Stimulated activated CD8-positive, alpha-beta memory T cell treated with anti-CD3 and anti-CD28 coated beads, Interleukin-2, amount 100 ng/mL, for 1 hour (primary cell): Measurements from ENCODE around the gene HBG1.

Experiments
- DNase-seq, 2 donors: peaks; one replicate each; pipeline ENCODE4 v3.0.0-alpha.2; 2020; ENCODE audit warnings: low read depth in 2 of 2

HBG1 gene

DNA sequence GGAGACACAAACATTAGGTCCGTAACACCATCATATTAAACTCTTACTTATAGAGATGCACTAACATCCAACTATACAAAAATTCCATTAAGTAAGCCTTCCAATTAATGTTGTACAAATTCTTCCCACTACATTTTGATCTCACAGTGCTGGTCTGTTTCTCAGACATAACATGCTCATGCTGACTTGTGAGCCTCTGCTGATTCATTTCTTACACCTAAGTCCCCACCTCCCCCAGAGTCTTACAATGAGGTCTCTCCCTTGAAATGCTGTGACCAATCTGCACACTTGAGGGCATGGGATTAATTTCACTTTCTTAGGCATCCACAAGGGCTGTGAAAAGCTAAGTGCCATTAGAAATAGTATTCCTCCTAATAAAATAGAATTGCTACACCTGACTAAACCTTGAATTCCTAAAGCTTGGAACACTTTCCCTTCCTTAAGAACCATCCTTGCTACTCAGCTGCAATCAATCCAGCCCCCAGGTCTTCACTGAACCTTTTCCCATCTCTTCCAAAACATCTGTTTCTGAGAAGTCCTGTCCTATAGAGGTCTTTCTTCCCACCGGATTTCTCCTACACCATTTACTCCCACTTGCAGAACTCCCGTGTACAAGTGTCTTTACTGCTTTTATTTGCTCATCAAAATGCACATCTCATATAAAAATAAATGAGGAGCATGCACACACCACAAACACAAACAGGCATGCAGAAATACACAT lies 2.0 kb downstream of the HBG1 start:
- no peak for DNase-seq

GRCh38 chr11:5246772-5247471 lies 2.7 kb downstream of the HBG1 start:
- DNase-seq: no peak

DNA sequence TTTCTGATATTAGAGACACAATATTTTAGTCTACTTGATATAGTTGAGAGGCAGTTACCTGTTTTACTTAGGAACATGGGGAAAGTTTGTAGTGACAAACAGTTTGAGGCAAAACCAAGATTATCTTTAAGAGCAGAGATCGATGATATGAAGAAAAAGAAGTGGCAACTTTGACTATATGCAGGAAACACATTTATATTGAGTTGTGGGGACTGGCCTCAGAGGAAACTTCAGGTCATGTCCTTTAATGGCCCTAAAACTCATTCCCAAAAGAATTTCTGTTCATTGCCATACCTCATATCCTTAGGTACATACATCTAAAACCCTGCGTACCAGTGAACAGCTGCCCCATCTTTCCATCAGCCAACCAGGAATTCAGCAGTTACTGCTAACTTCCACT lies 4.5 kb downstream of the HBG1 start:
- DNase-seq: no peak

DNA sequence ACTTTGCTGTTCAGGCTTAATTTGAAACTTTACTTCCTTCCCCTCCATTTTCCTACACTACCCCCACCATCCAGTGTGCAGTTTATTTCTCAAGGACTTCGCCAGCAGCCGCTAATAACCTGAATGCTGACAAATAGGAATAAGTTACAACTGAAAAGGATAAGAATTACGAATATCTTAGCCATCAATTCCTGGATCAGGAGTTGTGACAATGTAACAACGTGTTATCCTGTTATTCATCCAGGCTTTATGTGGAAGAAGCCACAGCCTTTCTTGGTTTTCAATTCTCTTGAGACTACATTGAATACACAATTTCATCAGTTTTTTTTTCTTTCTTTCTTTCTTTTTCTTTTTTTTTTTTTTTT lies 5.9 kb downstream of the HBG1 start:
- DNase-seq: no peak

- DNase-seq: no peak
Observed at GRCh38 chr11:5242933-5243815, 6.5 kb downstream of the HBG1 start.

GRCh38 chr11:5242208-5242607 lies 7.4 kb downstream of the HBG1 start:
- DNase-seq: no peak

DNA sequence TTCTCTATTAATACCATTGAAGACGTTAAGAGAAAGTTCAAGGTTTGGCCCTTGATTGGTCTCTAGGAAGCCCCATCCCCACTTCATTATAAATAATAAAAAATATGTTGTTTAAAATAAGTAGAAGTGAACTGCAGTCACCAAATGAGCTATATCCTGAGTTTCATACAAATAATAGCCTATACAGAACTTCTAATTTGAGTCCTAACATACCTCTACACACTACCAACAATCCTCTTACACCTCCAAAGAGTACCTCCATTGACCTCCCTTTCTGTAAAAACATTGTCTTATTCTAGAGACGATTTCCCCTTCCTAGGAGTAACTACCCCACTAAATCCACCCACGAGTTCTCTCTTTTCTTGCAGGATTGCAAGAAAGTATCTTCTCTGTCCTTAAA lies 8.2 kb downstream of the HBG1 start:
- no peak for DNase-seq

DNA sequence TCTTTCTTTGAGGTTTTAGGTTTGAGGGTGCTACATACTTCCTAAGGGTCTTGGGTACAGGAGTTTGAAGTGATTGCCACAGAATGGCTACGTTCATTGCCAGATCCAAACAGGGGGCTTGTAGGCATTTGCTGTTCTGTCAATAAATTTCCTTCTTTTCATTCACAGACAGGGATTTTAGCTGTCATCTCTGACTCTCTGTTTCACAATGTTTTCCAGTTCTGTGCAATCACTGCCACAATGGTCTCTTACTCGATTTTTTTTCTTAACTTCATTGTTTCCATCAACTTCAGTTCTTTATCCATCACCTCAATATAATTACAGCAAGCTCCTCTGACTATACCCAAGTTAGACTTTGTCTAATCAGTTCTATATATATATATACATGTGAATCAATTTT lies 9.2 kb downstream of the HBG1 start:
- DNase-seq: no peak

DNA sequence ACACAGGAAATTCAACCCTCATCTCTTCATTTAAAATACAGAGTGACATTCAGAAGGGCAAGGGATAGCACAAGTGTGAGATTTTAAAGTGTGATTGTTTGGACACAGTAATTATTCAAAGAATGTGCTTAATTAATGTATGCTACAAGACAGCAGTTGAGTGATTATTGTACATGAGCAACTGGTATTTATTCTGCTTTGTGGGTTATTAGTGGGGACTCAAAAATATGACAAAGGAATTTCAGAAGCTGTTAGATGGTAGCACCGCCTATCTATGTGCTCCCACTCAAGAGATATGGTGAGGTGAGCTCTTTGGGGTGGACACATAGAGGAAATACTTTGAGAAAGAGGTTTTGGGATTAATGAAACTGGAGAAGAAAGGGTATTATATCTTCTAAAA lies 9.6 kb downstream of the HBG1 start:
- no peak for DNase-seq

GRCh38 chr11:5239046-5239445 lies 10.6 kb downstream of the HBG1 start:
- no peak for DNase-seq

GRCh38 chr11:5238486-5238885 lies 11.2 kb downstream of the HBG1 start:
- DNase-seq: no peak

- DNase-seq: no peak
Observed at GRCh38 chr11:5237420-5237819, 12.2 kb downstream of the HBG1 start.

- no peak for DNase-seq
Observed at GRCh38 chr11:5235364-5236095, 14.1 kb downstream of the HBG1 start.

- no peak for DNase-seq
Observed at GRCh38 chr11:5234381-5234834, 15.2 kb downstream of the HBG1 start, which contains the start of gene HBD. Gene HBD (minus strand): TSS chr11:5234483. CDS start chr11:5234433, 50 bp downstream.

GRCh38 chr11:5233307-5233706 lies 16.4 kb downstream of the HBG1 start:
- DNase-seq: no peak

DNA sequence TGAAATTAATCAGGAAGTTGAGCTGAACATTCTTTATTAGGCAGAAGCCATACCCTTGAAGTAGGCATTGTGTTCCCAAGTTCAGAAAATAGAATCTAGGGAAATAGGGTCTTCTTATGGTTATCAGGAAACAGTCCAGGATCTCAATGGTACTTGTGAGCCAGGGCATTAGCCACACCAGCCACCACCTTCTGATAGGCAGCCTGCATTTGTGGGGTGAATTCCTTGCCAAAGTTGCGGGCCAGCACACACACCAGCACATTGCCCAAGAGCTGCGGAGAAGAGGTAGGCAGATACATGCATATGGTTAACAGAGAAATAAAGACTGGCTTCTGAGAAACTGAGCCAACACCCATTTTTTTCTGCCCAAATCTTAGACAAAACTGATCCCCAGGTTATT lies 16.8 kb downstream of the HBG1 start:
- no peak for DNase-seq

DNA sequence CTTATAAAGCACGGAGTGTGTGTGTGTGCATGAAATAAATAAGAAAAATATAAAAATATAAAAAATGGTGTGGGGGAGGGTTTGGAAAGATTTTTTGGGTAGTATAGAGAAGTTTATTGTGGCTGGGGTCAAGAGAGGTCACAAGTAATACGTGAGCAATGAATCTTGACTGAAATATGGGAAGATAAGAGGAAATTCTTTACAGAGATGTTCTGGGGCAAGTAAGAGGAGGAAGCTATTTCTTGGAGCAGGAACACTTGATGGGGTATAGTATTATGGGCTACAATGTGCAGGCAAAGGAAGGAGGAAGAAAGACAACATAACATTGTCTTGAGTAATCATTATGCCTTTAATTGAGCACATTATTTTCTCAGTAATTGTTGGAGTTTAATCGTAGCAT lies 17.5 kb downstream of the HBG1 start:
- no peak for DNase-seq

DNA sequence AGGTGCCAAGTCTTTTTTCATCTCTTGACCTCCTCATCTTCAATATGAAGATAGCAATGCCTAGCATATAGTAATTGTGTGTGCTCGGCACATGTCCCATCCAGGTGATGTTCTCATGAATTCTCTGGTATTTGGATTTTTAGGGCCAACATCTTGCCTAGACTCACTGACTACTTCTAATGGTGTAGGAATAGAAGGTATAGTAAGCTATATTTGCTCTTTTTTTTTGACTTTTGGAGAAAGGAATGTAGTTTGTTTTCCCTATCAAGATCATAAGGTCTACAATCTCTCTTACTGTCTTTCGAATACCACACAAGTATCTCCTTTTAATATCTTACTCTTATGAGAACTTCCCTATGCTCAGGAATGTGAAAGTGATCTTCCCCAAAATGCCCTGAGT lies 18.5 kb downstream of the HBG1 start:
- DNase-seq: no peak

GRCh38 chr11:5230266-5230665 lies 19.4 kb downstream of the HBG1 start:
- no peak for DNase-seq

- no peak for DNase-seq
Observed at GRCh38 chr11:5229796-5230195, 19.9 kb downstream of the HBG1 start.

GRCh38 chr11:5229356-5229755 lies 20.3 kb downstream of the HBG1 start:
- no peak for DNase-seq

- DNase-seq: no peak
Observed at GRCh38 chr11:5228124-5228523, 21.5 kb downstream of the HBG1 start.
